ENCODE results near the gene SORBS1.

Gene SORBS1

GRCh38 chr10:95461611-95462010 lies 99.6 kb downstream of the SORBS1 start:
- peaks cover 30% of the 10 kb centered on the region for H3K4me1 ChIP-seq (ENCODE audit: control insufficient read depth, insufficient read depth, low read length)
- no peak overlapping the region for H3K4me3 ChIP-seq (ENCODE audit: low read depth, low read length)
- H3K9ac ChIP-seq (ENCODE audit: low read depth, low read length): no peak overlapping the region
- H3K36me3 ChIP-seq (ENCODE audit: control insufficient read depth, insufficient read depth, low read length): no peaks in the 10 kb centered on the region
- no peaks in the 10 kb centered on the region for H3K27me3 ChIP-seq (ENCODE audit: control insufficient read depth, insufficient read depth, low read length)
- no peaks in the 10 kb centered on the region for H3K9me3 ChIP-seq (ENCODE audit: control insufficient read depth, insufficient read depth, low read length)

GRCh38 chr10:95459446-95460045 lies 101.6 kb downstream of the SORBS1 start:
- H3K9ac ChIP-seq (ENCODE audit: low read depth, low read length): no peak overlapping the region
- H3K36me3 ChIP-seq (ENCODE audit: control insufficient read depth, insufficient read depth, low read length): no peaks in the 10 kb centered on the region
- no peak overlapping the region for H3K4me3 ChIP-seq (ENCODE audit: low read depth, low read length)
- no peaks in the 10 kb centered on the region for H3K9me3 ChIP-seq (ENCODE audit: control insufficient read depth, insufficient read depth, low read length)
- no peaks in the 10 kb centered on the region for H3K27me3 ChIP-seq (ENCODE audit: control insufficient read depth, insufficient read depth, low read length)
- H3K4me1 ChIP-seq (ENCODE audit: control insufficient read depth, insufficient read depth, low read length): peaks cover 28% of the 10 kb centered on the region

GRCh38 chr10:95458871-95459270 lies 102.3 kb downstream of the SORBS1 start:
- Histone ChIP-seq H3K9ac (ENCODE audit: low read depth, low read length) (no peak overlapping the region), H3K4me3 (ENCODE audit: low read depth, low read length) (no peak overlapping the region), H3K9me3 (ENCODE audit: control insufficient read depth, insufficient read depth, low read length) (no peaks in the 10 kb centered on the region), H3K27me3 (ENCODE audit: control insufficient read depth, insufficient read depth, low read length) (no peaks in the 10 kb centered on the region), H3K36me3 (ENCODE audit: control insufficient read depth, insufficient read depth, low read length) (no peaks in the 10 kb centered on the region), H3K4me1 (ENCODE audit: control insufficient read depth, insufficient read depth, low read length) (peaks cover 28% of the 10 kb centered on the region)

- no peak overlapping the region for H3K9ac ChIP-seq (ENCODE audit: low read depth, low read length)
Observed at GRCh38 chr10:95458014-95458413, 103.2 kb downstream of the SORBS1 start.

GRCh38 chr10:95457319-95457886 lies 103.8 kb downstream of the SORBS1 start:
- Histone ChIP-seq H3K27me3 (ENCODE audit: control insufficient read depth, insufficient read depth, low read length) (no peaks in the 10 kb centered on the region), H3K9me3 (ENCODE audit: control insufficient read depth, insufficient read depth, low read length) (no peaks in the 10 kb centered on the region), H3K4me3 (ENCODE audit: low read depth, low read length) (no peak overlapping the region), H3K9ac (ENCODE audit: low read depth, low read length) (no peak overlapping the region), H3K4me1 (ENCODE audit: control insufficient read depth, insufficient read depth, low read length) (peaks cover 19% of the 10 kb centered on the region), H3K36me3 (ENCODE audit: control insufficient read depth, insufficient read depth, low read length) (no peaks in the 10 kb centered on the region)

More at GRCh38 chr10:95458014-95458413, 103.2 kb downstream of the SORBS1 start:
- Histone ChIP-seq H3K4me1 (ENCODE audit: control insufficient read depth, insufficient read depth, low read length) (peaks cover 25% of the 10 kb centered on the region), H3K9me3 (ENCODE audit: control insufficient read depth, insufficient read depth, low read length) (no peaks in the 10 kb centered on the region), H3K4me3 (ENCODE audit: low read depth, low read length) (no peak overlapping the region), H3K27me3 (ENCODE audit: control insufficient read depth, insufficient read depth, low read length) (no peaks in the 10 kb centered on the region), H3K36me3 (ENCODE audit: control insufficient read depth, insufficient read depth, low read length) (no peaks in the 10 kb centered on the region)

GRCh38 chr10:95456516-95456915 lies 104.7 kb downstream of the SORBS1 start:
- Histone ChIP-seq H3K4me3 (ENCODE audit: low read depth, low read length) (no peak overlapping the region), H3K36me3 (ENCODE audit: control insufficient read depth, insufficient read depth, low read length) (no peaks in the 10 kb centered on the region), H3K27me3 (ENCODE audit: control insufficient read depth, insufficient read depth, low read length) (no peaks in the 10 kb centered on the region), H3K9me3 (ENCODE audit: control insufficient read depth, insufficient read depth, low read length) (no peaks in the 10 kb centered on the region), H3K9ac (ENCODE audit: low read depth, low read length) (no peak overlapping the region), H3K4me1 (ENCODE audit: control insufficient read depth, insufficient read depth, low read length) (peaks cover 13% of the 10 kb centered on the region)

GRCh38 chr10:95454940-95455339 lies 106.2 kb downstream of the SORBS1 start:
- no peaks in the 10 kb centered on the region for H3K27me3 ChIP-seq (ENCODE audit: control insufficient read depth, insufficient read depth, low read length)
- H3K4me1 ChIP-seq (ENCODE audit: control insufficient read depth, insufficient read depth, low read length): peaks cover 10% of the 10 kb centered on the region
- H3K4me3 ChIP-seq (ENCODE audit: low read depth, low read length): no peak overlapping the region
- no peaks in the 10 kb centered on the region for H3K36me3 ChIP-seq (ENCODE audit: control insufficient read depth, insufficient read depth, low read length)
- H3K9me3 ChIP-seq (ENCODE audit: control insufficient read depth, insufficient read depth, low read length): no peaks in the 10 kb centered on the region
- H3K9ac ChIP-seq (ENCODE audit: low read depth, low read length): no peak overlapping the region

- H3K9me3 ChIP-seq (ENCODE audit: control insufficient read depth, insufficient read depth, low read length): no peaks in the 10 kb centered on the region
- no peaks in the 10 kb centered on the region for H3K27me3 ChIP-seq (ENCODE audit: control insufficient read depth, insufficient read depth, low read length)
- H3K4me3 ChIP-seq (ENCODE audit: low read depth, low read length): no peak overlapping the region
- H3K36me3 ChIP-seq (ENCODE audit: control insufficient read depth, insufficient read depth, low read length): no peaks in the 10 kb centered on the region
- no peak overlapping the region for H3K9ac ChIP-seq (ENCODE audit: low read depth, low read length)
- peaks cover 5% of the 10 kb centered on the region for H3K4me1 ChIP-seq (ENCODE audit: control insufficient read depth, insufficient read depth, low read length)
Observed at GRCh38 chr10:95454356-95454755, 106.8 kb downstream of the SORBS1 start.

- H3K9me3 ChIP-seq (ENCODE audit: control insufficient read depth, insufficient read depth, low read length): no peaks in the 10 kb centered on the region
- no peak overlapping the region for H3K9ac ChIP-seq (ENCODE audit: low read depth, low read length)
- no peaks in the 10 kb centered on the region for H3K27me3 ChIP-seq (ENCODE audit: control insufficient read depth, insufficient read depth, low read length)
- H3K4me1 ChIP-seq (ENCODE audit: control insufficient read depth, insufficient read depth, low read length): peaks cover 5% of the 10 kb centered on the region
- H3K36me3 ChIP-seq (ENCODE audit: control insufficient read depth, insufficient read depth, low read length): no peaks in the 10 kb centered on the region
- no peak overlapping the region for H3K4me3 ChIP-seq (ENCODE audit: low read depth, low read length)
Observed at GRCh38 chr10:95451568-95452524, 109.3 kb downstream of the SORBS1 start.

GRCh38 chr10:95451150-95451549 lies 110.0 kb downstream of the SORBS1 start:
- Histone ChIP-seq H3K9me3 (ENCODE audit: control insufficient read depth, insufficient read depth, low read length) (no peaks in the 10 kb centered on the region), H3K4me1 (ENCODE audit: control insufficient read depth, insufficient read depth, low read length) (peaks cover 5% of the 10 kb centered on the region), H3K4me3 (ENCODE audit: low read depth, low read length) (no peak overlapping the region), H3K27me3 (ENCODE audit: control insufficient read depth, insufficient read depth, low read length) (no peaks in the 10 kb centered on the region), H3K9ac (ENCODE audit: low read depth, low read length) (no peak overlapping the region), H3K36me3 (ENCODE audit: control insufficient read depth, insufficient read depth, low read length) (no peaks in the 10 kb centered on the region)

GRCh38 chr10:95450188-95450587 lies 111.0 kb downstream of the SORBS1 start:
- H3K4me1 ChIP-seq (ENCODE audit: control insufficient read depth, insufficient read depth, low read length): peaks cover 9% of the 10 kb centered on the region
- no peak overlapping the region for H3K9ac ChIP-seq (ENCODE audit: low read depth, low read length)
- H3K9me3 ChIP-seq (ENCODE audit: control insufficient read depth, insufficient read depth, low read length): no peaks in the 10 kb centered on the region
- H3K27me3 ChIP-seq (ENCODE audit: control insufficient read depth, insufficient read depth, low read length): no peaks in the 10 kb centered on the region
- H3K4me3 ChIP-seq (ENCODE audit: low read depth, low read length): no peak overlapping the region
- H3K36me3 ChIP-seq (ENCODE audit: control insufficient read depth, insufficient read depth, low read length): no peaks in the 10 kb centered on the region

Measured in iPS-15b (cell line).